Right hindlimb (tissue), 1 donor: ENCODE results near the gene RUFY3.
"Not testable (repeated sequence)": the region's sequence is repeated elsewhere in the genome, so short reads cannot be mapped to it uniquely, and the experiment has no call there.

ENCODE experiments used
- DNase-seq: peaks from one replicate; pipeline ENCODE4 v3.0.0-alpha.2; 2018

Gene RUFY3

GRCh38 chr4:70793626-70794025, 71.9 kb downstream of the RUFY3 start:
- no peak for DNase-seq

GRCh38 chr4:70801265-70801809, 79.6 kb downstream of the RUFY3 start:
- DNase-seq, result no peak

GRCh38 chr4:70802928-70803580, 81.3 kb downstream of the RUFY3 start:
- no peak for DNase-seq

GRCh38 chr4:70808151-70808550, 86.4 kb downstream of the RUFY3 start:
- DNase-seq, result no peak

- DNase-seq, result no peak
Measured at GRCh38 chr4:70815370-70815769, 93.6 kb downstream of the RUFY3 start.

GRCh38 chr4:70816894-70817293, 95.1 kb downstream of the RUFY3 start:
- DNase-seq, result no peak

GRCh38 chr4:70818173-70818855, 96.5 kb downstream of the RUFY3 start:
- DNase-seq, result no peak

GRCh38 chr4:70818921-70819320, 97.2 kb downstream of the RUFY3 start:
- no peak for DNase-seq

GRCh38 chr4:70829015-70829414, 107.3 kb downstream of the RUFY3 start:
- DNase-seq, result no peak

- no peak for DNase-seq
Measured at GRCh38 chr4:70829492-70829891, 107.7 kb downstream of the RUFY3 start.

GRCh38 chr4:70830054-70830453, 108.3 kb downstream of the RUFY3 start:
- no peak for DNase-seq

GRCh38 chr4:70831293-70831692, 109.5 kb downstream of the RUFY3 start:
- DNase-seq, result no peak

GRCh38 chr4:70833675-70834074, 111.9 kb downstream of the RUFY3 start:
- DNase-seq, result no peak

GRCh38 chr4:70836081-70836480, 114.3 kb downstream of the RUFY3 start:
- no peak for DNase-seq

- DNase-seq, result peak; percentile 26
Measured at GRCh38 chr4:70838204-70838603, 116.4 kb downstream of the RUFY3 start.

GRCh38 chr4:70838666-70839588, 117.2 kb downstream of the RUFY3 start:
- peak; percentile 77 for DNase-seq

GRCh38 chr4:70839589-70840093, 117.9 kb downstream of the RUFY3 start, which contains the start of gene GRSF1:
Gene GRSF1, minus strand, starts transcription at chr4:70839890. Its CDS starts 63 bp downstream, at chr4:70839827.
- DNase-seq, result peak; percentile 94

- DNase-seq, result peak; percentile 37
Measured at GRCh38 chr4:70840137-70840536, 118.4 kb downstream of the RUFY3 start.

- DNase-seq, result not testable (repeated sequence)
Measured at GRCh38 chr4:70840631-70841030, 118.9 kb downstream of the RUFY3 start.

- DNase-seq, result no peak
Measured at GRCh38 chr4:70841211-70841610, 119.4 kb downstream of the RUFY3 start.

GRCh38 chr4:70841951-70842350, 120.2 kb downstream of the RUFY3 start:
- DNase-seq, result peak; percentile 24

GRCh38 chr4:70842761-70843435, 121.1 kb downstream of the RUFY3 start:
- no peak for DNase-seq
